K562 (cell line): ENCODE measurements around the gene CHAF1A. TPM values are rescaled to one million over a fixed set of nuclear protein-coding genes. Genes with fewer than 3 reads are reported as not detected.

Source experiments
- CBX3 ChIP-seq, 2 experiments: IDR thresholded peaks; 1 replicate in 1 of 2; 2 replicates in 1 of 2; pipeline ENCODE4 v1.6.1; 2012; ENCODE audit warnings: inconsistent platforms in 2 of 2, low read length in 2 of 2, borderline replicate concordance in 1 of 2, control low read depth in 1 of 2
- DLX4 ChIP-seq: fragments of 250-450 bp; sonication (Bioruptor Pico); IDR thresholded peaks from 2 replicates; pipeline ENCODE4 v1.6.1; 2021; ENCODE audit warnings: mild to moderate bottlenecking
- FOXK2 ChIP-seq, 2 experiments: fragments of 450-650 bp; IDR thresholded peaks in 1 of 2; conservative IDR thresholded peaks in 1 of 2; 2 replicates each; pipeline ENCODE4 v1.6.1; 2016; ENCODE audit warnings: low read depth in 2 of 2, mild to moderate bottlenecking in 1 of 2
- HMBOX1 ChIP-seq: sonication (generic); IDR thresholded peaks from 2 replicates; pipeline ENCODE4 v1.6.1; 2016
- HNRNPK ChIP-seq: fragments of 200-400 bp; formaldehyde crosslinking; IDR thresholded peaks from one replicate; pipeline ENCODE4 v1.6.1; 2018; ENCODE audit warnings: mild to moderate bottlenecking, low read depth, low read length; ENCODE audit not compliant: poor library complexity, severe bottlenecking
- HSF4 ChIP-seq: fragments of 250-450 bp; sonication (Bioruptor Pico); IDR thresholded peaks from 2 replicates; pipeline ENCODE4 v2.1.2; 2022; ENCODE audit warnings: mild to moderate bottlenecking, moderate library complexity, borderline replicate concordance
- KLF13 ChIP-seq: fragments of 450-650 bp; IDR thresholded peaks from 2 replicates; pipeline ENCODE4 v1.6.1; 2016; ENCODE audit warnings: missing genetic modification characterization, low read depth, mild to moderate bottlenecking, missing compliant biosample characterization, moderate library complexity, borderline replicate concordance
- PTBP1 ChIP-seq: fragments of 200-400 bp; formaldehyde crosslinking; IDR thresholded peaks from 2 replicates; pipeline ENCODE4 v1.6.1; 2017; ENCODE audit warnings: low read depth, low read length
- SRSF9 ChIP-seq: fragments of 200-400 bp; formaldehyde crosslinking; IDR thresholded peaks from 2 replicates; pipeline ENCODE4 v1.6.1; 2017; ENCODE audit warnings: low read depth, low read length, borderline replicate concordance
- ZBTB7A ChIP-seq: IDR thresholded peaks from 2 replicates; pipeline ENCODE4 v1.6.1; 2011; ENCODE audit warnings: low read depth, mild to moderate bottlenecking, low read length, moderate library complexity, borderline replicate concordance; ENCODE audit not compliant: control insufficient read depth
- ZNF354B ChIP-seq: fragments of 250-450 bp; sonication (Bioruptor Pico); IDR thresholded peaks from 2 replicates; pipeline ENCODE4 v1.4.0; 2020
- ZNF561 ChIP-seq: fragments of 450-650 bp; formaldehyde crosslinking; conservative IDR thresholded peaks from 2 replicates; pipeline ENCODE4 v1.4.0; 2020; ENCODE audit warnings: mild to moderate bottlenecking, moderate library complexity
- polyA plus RNA-seq, 8 experiments: library from polyadenylated mRNA; depleted of rRNA in 4 of 8; stranded (reverse) in 5 of 8; unstranded in 3 of 8; fragments of >200 nt; fragmentation: Nextera tagmentation in 2 of 8; fragmentation: Illumina TruSeq in 1 of 8; extraction: Ambion mirVana in 2 of 8; extraction: Trizol in 1 of 8; gene quantifications; 2 replicates each; pipeline versions ENCODE4 v1.2.1 to v1.2.3, GENCODE V29; 2011 to 2014; ENCODE audit warnings: inconsistent platforms in 1 of 8, missing spikeins in 1 of 8
- total RNA-seq, 7 experiments: library from RNA; depleted of rRNA in 6 of 7; stranded (reverse); fragments of >200 nt in 6 of 7; fragmentation: Illumina TruSeq in 2 of 7; extraction: Trizol in 2 of 7; gene quantifications; 2 replicates each; pipeline versions ENCODE4 v1.2.1 to v1.2.3, GENCODE V29; 2011 to 2021; ENCODE audit warnings: low replicate concordance in 1 of 7
- TF ChIP-seq, protein P1 (sequence below): sonication (generic); formaldehyde crosslinking; IDR thresholded peaks from 2 replicates; pipeline ENCODE4 v1.8.0; 2023; ENCODE audit warnings: mild to moderate bottlenecking, missing genetic modification reagents
- TF ChIP-seq, protein P2 (sequence below), 2 experiments: fragments of 450-650 bp in 1 of 2; IDR thresholded peaks; 2 replicates each; pipeline ENCODE4 v1.6.1; 2011 to 2017; ENCODE audit warnings: low read depth in 2 of 2, antibody characterized with exemption in 1 of 2, borderline replicate concordance in 1 of 2, low read length in 1 of 2, mild to moderate bottlenecking in 1 of 2, mixed read lengths in 1 of 2; ENCODE audit not compliant: control insufficient read depth in 1 of 2
- TF ChIP-seq, protein P3 (sequence below): fragments of 450-650 bp; formaldehyde crosslinking; conservative IDR thresholded peaks from 2 replicates; pipeline ENCODE4 v1.4.0; 2022; ENCODE audit warnings: mild to moderate bottlenecking, missing genetic modification characterization
- TF ChIP-seq, protein P4 (sequence below): fragments of 450-650 bp; IDR thresholded peaks from one replicate; pipeline ENCODE4 v1.6.1; 2018; ENCODE audit warnings: mild to moderate bottlenecking, moderate library complexity; ENCODE audit not compliant: partially characterized antibody

CHAF1A gene
- total and polyA plus RNA-seq, 9 of the 15 experiments (the other 6 are each of a cell fraction or from before 2014, with no cell fraction given), result 1.6 to 86.9 (median 45.2) TPM

GRCh38 chr19:4374498-4375163, 27.8 kb upstream of the CHAF1A start (continued):
- TF ChIP-seq, protein P1, sequence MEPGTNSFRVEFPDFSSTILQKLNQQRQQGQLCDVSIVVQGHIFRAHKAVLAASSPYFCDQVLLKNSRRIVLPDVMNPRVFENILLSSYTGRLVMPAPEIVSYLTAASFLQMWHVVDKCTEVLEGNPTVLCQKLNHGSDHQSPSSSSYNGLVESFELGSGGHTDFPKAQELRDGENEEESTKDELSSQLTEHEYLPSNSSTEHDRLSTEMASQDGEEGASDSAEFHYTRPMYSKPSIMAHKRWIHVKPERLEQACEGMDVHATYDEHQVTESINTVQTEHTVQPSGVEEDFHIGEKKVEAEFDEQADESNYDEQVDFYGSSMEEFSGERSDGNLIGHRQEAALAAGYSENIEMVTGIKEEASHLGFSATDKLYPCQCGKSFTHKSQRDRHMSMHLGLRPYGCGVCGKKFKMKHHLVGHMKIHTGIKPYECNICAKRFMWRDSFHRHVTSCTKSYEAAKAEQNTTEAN (CRISPR knock-in tag), result peak; percentile 84; the same call in 1 of the 2 replicates
- TF ChIP-seq ZNF561 (CRISPR knock-in tag) (no peak), HNRNPK (no peak), KLF13 (peak; percentile 60), ZBTB7A (peak; percentile 97), HMBOX1 (no peak), SRSF9 (no peak), PTBP1 (no peak), CBX3 (IDR thresholded peaks at IDR 0.05; ENCODE audit: borderline replicate concordance in 1 of 2, low read length in 2 of 2) (peak in 1 of 2 experiments; percentile 80; a peak in 2 of 3 replicates), HSF4 (CRISPR knock-in tag) (no peak; the same call in 1 of the 2 replicates), ZNF354B (peak; percentile 63; the same call in 1 of the 2 replicates), FOXK2 (conservative IDR thresholded peaks at IDR 0.05 in 1 of 2, IDR thresholded peaks at IDR 0.05 in 1 of 2; ENCODE audit: low read depth in 2 of 2) (peak; percentile 72 to 81; a peak in 3 of 4 replicates), DLX4 (CRISPR knock-in tag) (no peak)
- TF ChIP-seq, protein P2, sequence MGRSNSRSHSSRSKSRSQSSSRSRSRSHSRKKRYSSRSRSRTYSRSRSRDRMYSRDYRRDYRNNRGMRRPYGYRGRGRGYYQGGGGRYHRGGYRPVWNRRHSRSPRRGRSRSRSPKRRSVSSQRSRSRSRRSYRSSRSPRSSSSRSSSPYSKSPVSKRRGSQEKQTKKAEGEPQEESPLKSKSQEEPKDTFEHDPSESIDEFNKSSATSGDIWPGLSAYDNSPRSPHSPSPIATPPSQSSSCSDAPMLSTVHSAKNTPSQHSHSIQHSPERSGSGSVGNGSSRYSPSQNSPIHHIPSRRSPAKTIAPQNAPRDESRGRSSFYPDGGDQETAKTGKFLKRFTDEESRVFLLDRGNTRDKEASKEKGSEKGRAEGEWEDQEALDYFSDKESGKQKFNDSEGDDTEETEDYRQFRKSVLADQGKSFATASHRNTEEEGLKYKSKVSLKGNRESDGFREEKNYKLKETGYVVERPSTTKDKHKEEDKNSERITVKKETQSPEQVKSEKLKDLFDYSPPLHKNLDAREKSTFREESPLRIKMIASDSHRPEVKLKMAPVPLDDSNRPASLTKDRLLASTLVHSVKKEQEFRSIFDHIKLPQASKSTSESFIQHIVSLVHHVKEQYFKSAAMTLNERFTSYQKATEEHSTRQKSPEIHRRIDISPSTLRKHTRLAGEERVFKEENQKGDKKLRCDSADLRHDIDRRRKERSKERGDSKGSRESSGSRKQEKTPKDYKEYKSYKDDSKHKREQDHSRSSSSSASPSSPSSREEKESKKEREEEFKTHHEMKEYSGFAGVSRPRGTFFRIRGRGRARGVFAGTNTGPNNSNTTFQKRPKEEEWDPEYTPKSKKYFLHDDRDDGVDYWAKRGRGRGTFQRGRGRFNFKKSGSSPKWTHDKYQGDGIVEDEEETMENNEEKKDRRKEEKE (IDR thresholded peaks at IDR 0.05; ENCODE audit: borderline replicate concordance in 1 of 2, control insufficient read depth in 1 of 2, low read depth in 2 of 2, low read length in 1 of 2), result no peak
- TF ChIP-seq, protein P3, sequence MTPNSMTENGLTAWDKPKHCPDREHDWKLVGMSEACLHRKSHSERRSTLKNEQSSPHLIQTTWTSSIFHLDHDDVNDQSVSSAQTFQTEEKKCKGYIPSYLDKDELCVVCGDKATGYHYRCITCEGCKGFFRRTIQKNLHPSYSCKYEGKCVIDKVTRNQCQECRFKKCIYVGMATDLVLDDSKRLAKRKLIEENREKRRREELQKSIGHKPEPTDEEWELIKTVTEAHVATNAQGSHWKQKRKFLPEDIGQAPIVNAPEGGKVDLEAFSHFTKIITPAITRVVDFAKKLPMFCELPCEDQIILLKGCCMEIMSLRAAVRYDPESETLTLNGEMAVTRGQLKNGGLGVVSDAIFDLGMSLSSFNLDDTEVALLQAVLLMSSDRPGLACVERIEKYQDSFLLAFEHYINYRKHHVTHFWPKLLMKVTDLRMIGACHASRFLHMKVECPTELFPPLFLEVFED (CRISPR knock-in tag), result peak; percentile 83; the same call in 1 of the 2 replicates
- TF ChIP-seq, protein P4, sequence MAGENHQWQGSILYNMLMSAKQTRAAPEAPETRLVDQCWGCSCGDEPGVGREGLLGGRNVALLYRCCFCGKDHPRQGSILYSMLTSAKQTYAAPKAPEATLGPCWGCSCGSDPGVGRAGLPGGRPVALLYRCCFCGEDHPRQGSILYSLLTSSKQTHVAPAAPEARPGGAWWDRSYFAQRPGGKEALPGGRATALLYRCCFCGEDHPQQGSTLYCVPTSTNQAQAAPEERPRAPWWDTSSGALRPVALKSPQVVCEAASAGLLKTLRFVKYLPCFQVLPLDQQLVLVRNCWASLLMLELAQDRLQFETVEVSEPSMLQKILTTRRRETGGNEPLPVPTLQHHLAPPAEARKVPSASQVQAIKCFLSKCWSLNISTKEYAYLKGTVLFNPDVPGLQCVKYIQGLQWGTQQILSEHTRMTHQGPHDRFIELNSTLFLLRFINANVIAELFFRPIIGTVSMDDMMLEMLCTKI, result no peak
